HepG2 (cell line): ENCODE measurements around the gene DPAGT1. TPM values are rescaled to one million over a fixed set of nuclear protein-coding genes. Genes with fewer than 3 reads are reported as not detected.

Experiments used
- ATF7 ChIP-seq, 2 experiments: fragments of 450-650 bp in 1 of 2; sonication (generic) in 1 of 2; formaldehyde crosslinking in 1 of 2; IDR thresholded peaks; 2 replicates each; pipeline versions ENCODE4 v1.4.0 to v1.6.1; 2016 to 2020; ENCODE audit warnings: antibody characterized with exemption in 1 of 2, mild to moderate bottlenecking in 1 of 2, missing genetic modification reagents in 1 of 2
- DDIT3 ChIP-seq: sonication (generic); formaldehyde crosslinking; IDR thresholded peaks from 2 replicates; pipeline ENCODE4 v1.4.0; 2020; ENCODE audit warnings: mild to moderate bottlenecking, missing genetic modification reagents
- MAFF ChIP-seq: IDR thresholded peaks from 2 replicates; pipeline ENCODE4 v1.6.1; 2011; ENCODE audit warnings: low read depth, low read length, improper control_type of control experiment
- MTF2 ChIP-seq: sonication (generic); formaldehyde crosslinking; IDR thresholded peaks from 2 replicates; pipeline ENCODE4 v1.5.0; 2020; ENCODE audit warnings: missing genetic modification reagents, borderline replicate concordance
- NR2C2 ChIP-seq: sonication (generic); formaldehyde crosslinking; IDR thresholded peaks from 2 replicates; pipeline ENCODE4 v1.4.0; 2020; ENCODE audit warnings: missing genetic modification reagents, mild to moderate bottlenecking, moderate library complexity, borderline replicate concordance
- NR2F2 ChIP-seq: IDR thresholded peaks from 2 replicates; pipeline ENCODE4 v1.6.1; 2012; ENCODE audit warnings: low read depth, inconsistent platforms, borderline replicate concordance
- POLR2AphosphoS2 ChIP-seq: IDR thresholded peaks from 2 replicates; pipeline ENCODE4 v1.6.1; 2011; ENCODE audit warnings: low read depth, low read length, improper control_type of control experiment
- RAD51 ChIP-seq: fragments of 450-650 bp; IDR thresholded peaks from 2 replicates; pipeline ENCODE4 v1.6.1; 2016; ENCODE audit warnings: borderline replicate concordance
- SKI ChIP-seq: fragments of 450-650 bp; IDR thresholded peaks from one replicate; pipeline ENCODE4 v1.6.1; 2018; ENCODE audit warnings: mild to moderate bottlenecking; ENCODE audit not compliant: partially characterized antibody
- STAT6 ChIP-seq: sonication (generic); formaldehyde crosslinking; IDR thresholded peaks from 2 replicates; pipeline ENCODE4 v1.4.0; 2020; ENCODE audit warnings: missing genetic modification reagents, mild to moderate bottlenecking, borderline replicate concordance
- ZBTB42 ChIP-seq: sonication (generic); formaldehyde crosslinking; IDR thresholded peaks from 2 replicates; pipeline ENCODE4 v1.5.0; 2020; ENCODE audit warnings: mild to moderate bottlenecking, missing genetic modification reagents
- ZNF234 ChIP-seq: sonication (generic); formaldehyde crosslinking; conservative IDR thresholded peaks from 2 replicates; pipeline ENCODE4 v1.5.1; 2020; ENCODE audit warnings: mild to moderate bottlenecking, missing genetic modification reagents
- polyA plus RNA-seq, 8 experiments: library from polyadenylated mRNA; depleted of rRNA in 3 of 8; stranded (reverse) in 7 of 8; unstranded in 1 of 8; fragments of >200 nt; fragmentation: Illumina TruSeq in 4 of 8; extraction: Trizol in 4 of 8; gene quantifications; 2 replicates each; pipeline versions ENCODE4 v1.2.1 to v1.2.3, GENCODE V29; 2011 to 2016; ENCODE audit warnings: low read depth in 4 of 8, missing spikeins in 1 of 8, mixed read lengths in 1 of 8; ENCODE audit not compliant: insufficient read depth in 1 of 8
- total RNA-seq, 5 experiments: library from RNA; depleted of rRNA; stranded (reverse); fragments of >200 nt; fragmentation: Illumina TruSeq; extraction: Trizol; gene quantifications; 2 replicates each; pipeline ENCODE4 v1.2.3, GENCODE V29; 2016; ENCODE audit warnings: low read depth in 1 of 5
- TF ChIP-seq, protein P1 (sequence below), 2 experiments: fragments of 450-650 bp in 1 of 2; sonication (generic) in 1 of 2; formaldehyde crosslinking; IDR thresholded peaks; 2 replicates each; pipeline versions ENCODE4 v1.5.0 to v1.8.0; 2020 to 2022; ENCODE audit warnings: mild to moderate bottlenecking in 1 of 2, missing genetic modification reagents in 1 of 2
- TF ChIP-seq, protein P2 (sequence below): sonication (generic); formaldehyde crosslinking; IDR thresholded peaks from 2 replicates; pipeline ENCODE4 v1.9.0; 2021; ENCODE audit warnings: missing genetic modification reagents, borderline replicate concordance
- TF ChIP-seq, protein P3 (sequence below): sonication (generic); formaldehyde crosslinking; IDR thresholded peaks from 2 replicates; pipeline ENCODE4 v1.5.0; 2020; ENCODE audit warnings: mild to moderate bottlenecking, missing genetic modification reagents, borderline replicate concordance
- TF ChIP-seq, protein P4 (sequence below): sonication (generic); formaldehyde crosslinking; IDR thresholded peaks from 2 replicates; pipeline ENCODE4 v1.4.0; 2020; ENCODE audit warnings: missing genetic modification reagents

Gene DPAGT1
- total and polyA plus RNA-seq, 2 of the 13 experiments (the other 11 are each of a cell fraction or from before 2014, with no cell fraction given): 37.6 to 70.7 TPM

- no peak for TF ChIP-seq ATF7 (IDR thresholded peaks at IDR 0.05)
- no peak for TF ChIP-seq ATF7 (CRISPR knock-in tag; IDR thresholded peaks at IDR 0.05)
- TF ChIP-seq POLR2AphosphoS2: no peak
- TF ChIP-seq, protein P1, sequence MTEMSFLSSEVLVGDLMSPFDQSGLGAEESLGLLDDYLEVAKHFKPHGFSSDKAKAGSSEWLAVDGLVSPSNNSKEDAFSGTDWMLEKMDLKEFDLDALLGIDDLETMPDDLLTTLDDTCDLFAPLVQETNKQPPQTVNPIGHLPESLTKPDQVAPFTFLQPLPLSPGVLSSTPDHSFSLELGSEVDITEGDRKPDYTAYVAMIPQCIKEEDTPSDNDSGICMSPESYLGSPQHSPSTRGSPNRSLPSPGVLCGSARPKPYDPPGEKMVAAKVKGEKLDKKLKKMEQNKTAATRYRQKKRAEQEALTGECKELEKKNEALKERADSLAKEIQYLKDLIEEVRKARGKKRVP (CRISPR knock-in tag; IDR thresholded peaks at IDR 0.05): peak in 1 of 2 experiments; percentile 58; a peak in 1 of 4 replicates
- TF ChIP-seq MAFF: no peak
- no peak for TF ChIP-seq ZNF234 (CRISPR knock-in tag)
- TF ChIP-seq NR2C2 (CRISPR knock-in tag): peak; percentile 91
- no peak for TF ChIP-seq DDIT3 (CRISPR knock-in tag)
- TF ChIP-seq ZBTB42: no peak
- TF ChIP-seq RAD51: no peak
- TF ChIP-seq, protein P2, sequence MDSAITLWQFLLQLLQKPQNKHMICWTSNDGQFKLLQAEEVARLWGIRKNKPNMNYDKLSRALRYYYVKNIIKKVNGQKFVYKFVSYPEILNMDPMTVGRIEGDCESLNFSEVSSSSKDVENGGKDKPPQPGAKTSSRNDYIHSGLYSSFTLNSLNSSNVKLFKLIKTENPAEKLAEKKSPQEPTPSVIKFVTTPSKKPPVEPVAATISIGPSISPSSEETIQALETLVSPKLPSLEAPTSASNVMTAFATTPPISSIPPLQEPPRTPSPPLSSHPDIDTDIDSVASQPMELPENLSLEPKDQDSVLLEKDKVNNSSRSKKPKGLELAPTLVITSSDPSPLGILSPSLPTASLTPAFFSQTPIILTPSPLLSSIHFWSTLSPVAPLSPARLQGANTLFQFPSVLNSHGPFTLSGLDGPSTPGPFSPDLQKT: no peak
- TF ChIP-seq, protein P3, sequence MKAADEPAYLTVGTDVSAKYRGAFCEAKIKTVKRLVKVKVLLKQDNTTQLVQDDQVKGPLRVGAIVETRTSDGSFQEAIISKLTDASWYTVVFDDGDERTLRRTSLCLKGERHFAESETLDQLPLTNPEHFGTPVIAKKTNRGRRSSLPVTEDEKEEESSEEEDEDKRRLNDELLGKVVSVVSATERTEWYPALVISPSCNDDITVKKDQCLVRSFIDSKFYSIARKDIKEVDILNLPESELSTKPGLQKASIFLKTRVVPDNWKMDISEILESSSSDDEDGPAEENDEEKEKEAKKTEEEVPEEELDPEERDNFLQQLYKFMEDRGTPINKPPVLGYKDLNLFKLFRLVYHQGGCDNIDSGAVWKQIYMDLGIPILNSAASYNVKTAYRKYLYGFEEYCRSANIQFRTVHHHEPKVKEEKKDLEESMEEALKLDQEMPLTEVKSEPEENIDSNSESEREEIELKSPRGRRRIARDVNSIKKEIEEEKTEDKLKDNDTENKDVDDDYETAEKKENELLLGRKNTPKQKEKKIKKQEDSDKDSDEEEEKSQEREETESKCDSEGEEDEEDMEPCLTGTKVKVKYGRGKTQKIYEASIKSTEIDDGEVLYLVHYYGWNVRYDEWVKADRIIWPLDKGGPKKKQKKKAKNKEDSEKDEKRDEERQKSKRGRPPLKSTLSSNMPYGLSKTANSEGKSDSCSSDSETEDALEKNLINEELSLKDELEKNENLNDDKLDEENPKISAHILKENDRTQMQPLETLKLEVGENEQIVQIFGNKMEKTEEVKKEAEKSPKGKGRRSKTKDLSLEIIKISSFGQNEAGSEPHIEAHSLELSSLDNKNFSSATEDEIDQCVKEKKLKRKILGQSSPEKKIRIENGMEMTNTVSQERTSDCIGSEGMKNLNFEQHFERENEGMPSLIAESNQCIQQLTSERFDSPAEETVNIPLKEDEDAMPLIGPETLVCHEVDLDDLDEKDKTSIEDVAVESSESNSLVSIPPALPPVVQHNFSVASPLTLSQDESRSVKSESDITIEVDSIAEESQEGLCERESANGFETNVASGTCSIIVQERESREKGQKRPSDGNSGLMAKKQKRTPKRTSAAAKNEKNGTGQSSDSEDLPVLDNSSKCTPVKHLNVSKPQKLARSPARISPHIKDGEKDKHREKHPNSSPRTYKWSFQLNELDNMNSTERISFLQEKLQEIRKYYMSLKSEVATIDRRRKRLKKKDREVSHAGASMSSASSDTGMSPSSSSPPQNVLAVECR (CRISPR knock-in tag): peak; percentile 90; the same call in 1 of the 2 replicates
- no peak for TF ChIP-seq MTF2 (CRISPR knock-in tag)
- TF ChIP-seq NR2F2: peak; percentile 51; the same call in 1 of the 2 replicates
- TF ChIP-seq STAT6 (CRISPR knock-in tag): peak; percentile 48; the same call in 1 of the 2 replicates
- TF ChIP-seq, protein P4, sequence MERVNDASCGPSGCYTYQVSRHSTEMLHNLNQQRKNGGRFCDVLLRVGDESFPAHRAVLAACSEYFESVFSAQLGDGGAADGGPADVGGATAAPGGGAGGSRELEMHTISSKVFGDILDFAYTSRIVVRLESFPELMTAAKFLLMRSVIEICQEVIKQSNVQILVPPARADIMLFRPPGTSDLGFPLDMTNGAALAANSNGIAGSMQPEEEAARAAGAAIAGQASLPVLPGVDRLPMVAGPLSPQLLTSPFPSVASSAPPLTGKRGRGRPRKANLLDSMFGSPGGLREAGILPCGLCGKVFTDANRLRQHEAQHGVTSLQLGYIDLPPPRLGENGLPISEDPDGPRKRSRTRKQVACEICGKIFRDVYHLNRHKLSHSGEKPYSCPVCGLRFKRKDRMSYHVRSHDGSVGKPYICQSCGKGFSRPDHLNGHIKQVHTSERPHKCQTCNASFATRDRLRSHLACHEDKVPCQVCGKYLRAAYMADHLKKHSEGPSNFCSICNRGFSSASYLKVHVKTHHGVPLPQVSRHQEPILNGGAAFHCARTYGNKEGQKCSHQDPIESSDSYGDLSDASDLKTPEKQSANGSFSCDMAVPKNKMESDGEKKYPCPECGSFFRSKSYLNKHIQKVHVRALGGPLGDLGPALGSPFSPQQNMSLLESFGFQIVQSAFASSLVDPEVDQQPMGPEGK: peak; percentile 60
- TF ChIP-seq SKI: no peak
These were observed 44.5 kb downstream of the DPAGT1 start, which contains the start of gene HYOU1 (continued) for GRCh38 chr11:119057000-119057769.
